SK-N-SH (cell line): ENCODE results near the gene ATP8B1.

Experiments used
- CTCF ChIP-seq: fragments of 200-600 bp; sonication (generic); IDR thresholded peaks from 2 replicates; pipeline ENCODE4 v1.6.1; 2017; ENCODE audit warnings: antibody characterized with exemption, mild to moderate bottlenecking, moderate library complexity
- EZH2phosphoT487 ChIP-seq: fragments of 200-600 bp; sonication (generic); IDR thresholded peaks from 2 replicates; pipeline ENCODE4 v1.6.1; 2017; ENCODE audit warnings: low read depth, mixed run types, mild to moderate bottlenecking, antibody characterized with exemption, moderate library complexity, borderline replicate concordance
- FOXM1 ChIP-seq: IDR thresholded peaks from 2 replicates; pipeline ENCODE4 v1.4.0; 2012; ENCODE audit warnings: low read depth, mild to moderate bottlenecking
- GABPA ChIP-seq: IDR thresholded peaks from 2 replicates; pipeline ENCODE4 v1.4.0; 2012; ENCODE audit warnings: low read depth, mild to moderate bottlenecking
- MAX ChIP-seq: IDR thresholded peaks from 2 replicates; pipeline ENCODE4 v1.4.0; 2012; ENCODE audit warnings: low read depth
- RAD21 ChIP-seq: IDR thresholded peaks from 2 replicates; pipeline ENCODE4 v1.6.1; 2012; ENCODE audit warnings: mild to moderate bottlenecking, low read length
- SIN3A ChIP-seq: IDR thresholded peaks from 2 replicates; pipeline ENCODE4 v1.6.1; 2012; ENCODE audit warnings: low read depth, mild to moderate bottlenecking, low read length, moderate library complexity, borderline replicate concordance
- USF2 ChIP-seq: fragments of 150-350 bp; IDR thresholded peaks from 2 replicates; pipeline ENCODE4 v1.6.1; 2017; ENCODE audit warnings: antibody characterized with exemption, low read length, low read depth, borderline replicate concordance
- YY1 ChIP-seq: IDR thresholded peaks from 2 replicates; pipeline ENCODE4 v1.4.0; 2012; ENCODE audit warnings: low read depth, mild to moderate bottlenecking

GRCh38 chr18:57621246-57621604 lies 181.9 kb downstream of the ATP8B1 start:
- TF ChIP-seq CTCF = no peak
- no peak for TF ChIP-seq USF2
- TF ChIP-seq EZH2phosphoT487 = no peak
- TF ChIP-seq RAD21 = no peak
- TF ChIP-seq SIN3A = no peak
- no peak for TF ChIP-seq FOXM1
- no peak for TF ChIP-seq MAX
- no peak for TF ChIP-seq GABPA
- no peak for TF ChIP-seq YY1
